AG04449 (cell line): ENCODE measurements around the gene NCOA3.

Experiments
- CTCF ChIA-PET: fragments of 350-600 bp; formaldehyde crosslinking; extraction: SDS; loops from one replicate; lab custom pipeline; 2021; ENCODE audit warnings: antibody characterized with exemption; lab: Yijun Ruan, JAX
- POLR2A ChIA-PET: fragments of 400-600, 350-600 bp; formaldehyde crosslinking; extraction: SDS; loops from one replicate; lab custom pipeline; 2020; ENCODE audit warnings: antibody characterized with exemption, inconsistent platforms; lab: Yijun Ruan, JAX
- DNase-seq: peaks from one replicate; pipeline ENCODE4 v3.0.0-alpha.2; 2010; ENCODE audit warnings: low read depth, low spot score
- H3K4me3 ChIP-seq: 2 replicates; pipeline ENCODE4 v1.5.1; 2011; ENCODE audit warnings: low read depth, mild to moderate bottlenecking, control low read depth, low read length
- CTCF ChIP-seq: IDR thresholded peaks from one replicate; pipeline ENCODE4 v1.5.1; 2011; ENCODE audit warnings: mild to moderate bottlenecking, moderate library complexity, low read length, control low read depth, inconsistent platforms; ENCODE audit not compliant: insufficient read depth; ENCODE audit errors: missing control alignments

Gene NCOA3

GRCh38 chr20:47481330-47482216, 20.1 kb upstream of the NCOA3 start:
- no peak for TF ChIP-seq CTCF
- ChIA-PET POLR2A (no interaction called here), CTCF (no interaction called here)
- DNase-seq = no peak
- H3K4me3 ChIP-seq = no peak overlapping the region

- DNase-seq = no peak
- no peak overlapping the region for H3K4me3 ChIP-seq
- ChIA-PET CTCF (no interaction called here), POLR2A (no interaction called here)
- TF ChIP-seq CTCF = no peak
Observed at GRCh38 chr20:47482705-47483104, 19.0 kb upstream of the NCOA3 start.

- ChIA-PET POLR2A (no interaction called here), CTCF (interaction anchor here (1.0 kb wide), 1 partner anchor 137 kb away, joined by 3 read pairs; no protein-coding TSS in a partner anchor)
- DNase-seq = no peak
- no peak for TF ChIP-seq CTCF
- H3K4me3 ChIP-seq = no peak overlapping the region
Observed at GRCh38 chr20:47484303-47484702, 17.4 kb upstream of the NCOA3 start.

- POLR2A ChIA-PET = no interaction called here
- DNase-seq = no peak
- TF ChIP-seq CTCF = no peak
- CTCF ChIA-PET = interaction anchor here (0.6 to 1.0 kb wide), 2 partner anchors 11 to 103 kb away, joined by 3 read pairs; no protein-coding TSS in a partner anchor
- no peak overlapping the region for H3K4me3 ChIP-seq
Observed at GRCh38 chr20:47487175-47487917, 14.3 kb upstream of the NCOA3 start.

- POLR2A ChIA-PET = no interaction called here
- no peak for DNase-seq
- CTCF ChIA-PET = interaction anchor here (1.0 kb wide), 1 partner anchor 216 kb away, joined by 3 read pairs; no protein-coding TSS in a partner anchor
- no peak for TF ChIP-seq CTCF
- H3K4me3 ChIP-seq = no peak overlapping the region
Observed at GRCh38 chr20:47489448-47489872, 12.2 kb upstream of the NCOA3 start.

- ChIA-PET CTCF (no interaction called here), POLR2A (no interaction called here)
- no peak for DNase-seq
- H3K4me3 ChIP-seq = no peak overlapping the region
- TF ChIP-seq CTCF = no peak
Observed at GRCh38 chr20:47490795-47491194, 10.9 kb upstream of the NCOA3 start.
